Keratinocyte (primary cell): ENCODE measurements around the gene CLEC16A. TPM values are rescaled to one million over a fixed set of nuclear protein-coding genes. Genes with fewer than 3 reads are reported as not detected.

Experiments
- DNase-seq: peaks from one replicate; pipeline ENCODE4 v3.0.0-alpha.2; 2011; ENCODE audit warnings: low read depth, missing footprints, low spot score
- FAIRE-seq: peaks from 2 replicates; lab custom pipeline; 2011; peaks lifted over from hg19 to GRCh38; lab: Jason Lieb, UNC
- H2AFZ ChIP-seq: 2 replicates; pipeline ENCODE4 v1.6.0; 2012; ENCODE audit warnings: low read length, control low read depth, inconsistent platforms; ENCODE audit not compliant: control insufficient read depth
- H3K27ac ChIP-seq: 2 replicates; pipeline ENCODE4 v1.5.1; 2011; ENCODE audit warnings: low read length; ENCODE audit not compliant: control insufficient read depth, insufficient read depth
- H3K27me3 ChIP-seq: 3 replicates; pipeline ENCODE4 v1.6.0; 2011; ENCODE audit warnings: low read length; ENCODE audit not compliant: control insufficient read depth, insufficient read depth; ENCODE audit errors: extremely low read depth
- H3K36me3 ChIP-seq, 2 experiments: 2 replicates in 1 of 2; 3 replicates in 1 of 2; pipeline ENCODE4 v1.5.1; 2011; ENCODE audit warnings: low read length in 2 of 2, mild to moderate bottlenecking in 1 of 2; ENCODE audit not compliant: control insufficient read depth in 2 of 2, insufficient read depth in 2 of 2; ENCODE audit errors: extremely low read depth in 1 of 2
- H3K4me1 ChIP-seq: 3 replicates; pipeline ENCODE4 v1.5.1; 2011; ENCODE audit warnings: low read length; ENCODE audit not compliant: control insufficient read depth, insufficient read depth; ENCODE audit errors: extremely low read depth
- H3K4me2 ChIP-seq: 3 replicates; pipeline ENCODE4 v1.6.0; 2011; ENCODE audit warnings: low read depth, low read length; ENCODE audit not compliant: control insufficient read depth, insufficient read depth; ENCODE audit errors: extremely low read depth
- H3K4me3 ChIP-seq, 3 experiments: fragments of 200-600 bp in 1 of 3; sonication (generic) in 1 of 3; 2 replicates in 2 of 3; 3 replicates in 1 of 3; pipeline ENCODE4 v1.5.1; 2011 to 2016; ENCODE audit warnings: low read length in 3 of 3, mild to moderate bottlenecking in 3 of 3, control low read depth in 2 of 3, inconsistent platforms in 1 of 3, low read depth in 1 of 3, mixed read lengths in 1 of 3, mixed run types in 1 of 3, moderate library complexity in 1 of 3; ENCODE audit not compliant: control insufficient read depth in 2 of 3, insufficient read depth in 2 of 3; ENCODE audit errors: extremely low read depth in 1 of 3
- H3K79me2 ChIP-seq: 2 replicates; pipeline ENCODE4 v1.6.0; 2012; ENCODE audit warnings: low read length; ENCODE audit not compliant: control insufficient read depth, insufficient read depth
- H3K9ac ChIP-seq: 3 replicates; pipeline ENCODE4 v1.6.0; 2011; ENCODE audit warnings: low read length; ENCODE audit not compliant: control insufficient read depth, insufficient read depth; ENCODE audit errors: extremely low read depth
- H3K9me1 ChIP-seq: 3 replicates; pipeline ENCODE4 v1.6.0; 2011; ENCODE audit warnings: low read length; ENCODE audit not compliant: control insufficient read depth, insufficient read depth; ENCODE audit errors: extremely low read depth
- H3K9me3 ChIP-seq: 2 replicates; pipeline ENCODE4 v1.5.1; 2012; ENCODE audit warnings: low read depth, low read length; ENCODE audit not compliant: control insufficient read depth
- H4K20me1 ChIP-seq: 3 replicates; pipeline ENCODE4 v1.6.0; 2011; ENCODE audit warnings: low read length; ENCODE audit not compliant: control insufficient read depth, insufficient read depth; ENCODE audit errors: extremely low read depth
- CTCF ChIP-seq, 3 experiments: IDR thresholded peaks in 1 of 3; conservative IDR thresholded peaks in 1 of 3; optimal IDR thresholded peaks in 1 of 3; 2 replicates in 2 of 3; 3 replicates in 1 of 3; pipeline versions ENCODE3 to v1.5.1; 2011; ENCODE audit warnings: low read length in 3 of 3, mild to moderate bottlenecking in 3 of 3, moderate library complexity in 2 of 3, control low read depth in 1 of 3, inconsistent platforms in 1 of 3; ENCODE audit not compliant: insufficient read depth in 2 of 3; ENCODE audit errors: extremely low read depth in 1 of 3
- EZH2 ChIP-seq: IDR thresholded peaks from one replicate; pipeline ENCODE4 v1.6.1; 2012; ENCODE audit warnings: inconsistent platforms, mild to moderate bottlenecking, low read length, moderate library complexity
- dilution Hi-C: fragments of 300-500 bp; cut with MboI; formaldehyde crosslinking; loops from one replicate; pipeline ENCODE4 v1.7.0; 2020; ENCODE audit warnings: low sequenced_read_pairs; ENCODE audit not compliant: extremely low pct_ligation_motif_present
- polyA plus RNA-seq, 5 experiments: library from polyadenylated mRNA; depleted of rRNA in 3 of 5; stranded (reverse) in 3 of 5; stranded (forward) in 1 of 5; unstranded in 1 of 5; fragments of >200 nt; gene quantifications; 1 replicate in 1 of 5; 2 replicates in 3 of 5; 3 replicates in 1 of 5; pipeline versions ENCODE4 v1.2.1 to v1.2.3, GENCODE V29; 2011 to 2012; ENCODE audit warnings: missing spikeins in 2 of 5, low read depth in 1 of 5, low replicate concordance in 1 of 5

Gene CLEC16A
- polyA plus RNA-seq, 1 donor (not counting 4 experiments of a cell fraction or from before 2014, with no cell fraction given) = 9.5 TPM

GRCh38 chr16:11084484-11084875 is 140.1 kb downstream of the CLEC16A start:
- Histone ChIP-seq H4K20me1 (no peaks in the 10 kb centered on the region), H3K79me2 (no peaks in the 10 kb centered on the region), H3K27ac (no peak overlapping the region), H3K27me3 (no peaks in the 10 kb centered on the region), H3K4me2 (no peak overlapping the region), H3K36me3 (peaks cover 1 to 7% of the 10 kb centered on the region in 2 experiments), H3K9me3 (no peaks in the 10 kb centered on the region), H3K9ac (no peak overlapping the region), H3K4me1 (no peaks in the 10 kb centered on the region), H3K9me1 (no peaks in the 10 kb centered on the region), H2AFZ (no peak overlapping the region), H3K4me3 (no peak overlapping the region)
- dilution Hi-C loops = no loop called here
- no peak for DNase-seq
- TF ChIP-seq CTCF (optimal IDR thresholded peaks at IDR 0.05 in 1 of 3, IDR thresholded peaks at IDR 0.05 in 1 of 3, conservative IDR thresholded peaks at IDR 0.05 in 1 of 3; ENCODE audit: extremely low read depth in 1 of 3, insufficient read depth in 2 of 3, low read length in 3 of 3) = no peak
- no peak for TF ChIP-seq EZH2
- no peak for FAIRE-seq

- DNase-seq (no peak), FAIRE-seq (no peak)
- TF ChIP-seq EZH2 = no peak
- no peak for TF ChIP-seq CTCF (optimal IDR thresholded peaks at IDR 0.05 in 1 of 3, IDR thresholded peaks at IDR 0.05 in 1 of 3, conservative IDR thresholded peaks at IDR 0.05 in 1 of 3; ENCODE audit: extremely low read depth in 1 of 3, insufficient read depth in 2 of 3, low read length in 3 of 3)
- Histone ChIP-seq H3K27me3 (no peaks in the 10 kb centered on the region), H2AFZ (no peak overlapping the region), H3K4me1 (no peaks in the 10 kb centered on the region), H3K9ac (no peak overlapping the region), H3K4me2 (no peak overlapping the region), H4K20me1 (no peaks in the 10 kb centered on the region), H3K4me3 (no peak overlapping the region), H3K36me3 (peaks cover 1 to 7% of the 10 kb centered on the region in 2 experiments), H3K9me1 (no peaks in the 10 kb centered on the region), H3K9me3 (no peaks in the 10 kb centered on the region), H3K27ac (no peak overlapping the region), H3K79me2 (no peaks in the 10 kb centered on the region)
- dilution Hi-C loops = no loop called here
Observed at GRCh38 chr16:11084876-11085485, 140.6 kb downstream of the CLEC16A start.
